AG10803 (cell line): Measurements from ENCODE around the gene PPP2R3A.
A peak's percentile ranks its signal among the peaks of the same experiment; 100 is the strongest.
"Not testable (repeated sequence)": the region's sequence is repeated elsewhere in the genome, so short reads cannot be mapped to it uniquely, and the experiment has no call there.

Source experiments
- DNase-seq: peaks from one replicate; pipeline ENCODE4 v3.0.0; 2010; ENCODE audit warnings: low read depth
- H3K4me3 ChIP-seq: 2 replicates; pipeline ENCODE4 v1.5.1; 2011; ENCODE audit warnings: mild to moderate bottlenecking, low read length, control low read depth
- CTCF ChIP-seq: conservative IDR thresholded peaks from 2 replicates; pipeline ENCODE4 v1.5.1; 2011; ENCODE audit warnings: mild to moderate bottlenecking, low read length, control low read depth, inconsistent platforms

The PPP2R3A gene

GRCh38 chr3:136070953-136071949, 105.7 kb downstream of the PPP2R3A start:
- DNase-seq, result peak; percentile 29
- H3K4me3 ChIP-seq, result no peak overlapping the region
- TF ChIP-seq CTCF, result no peak

- TF ChIP-seq CTCF, result no peak
- H3K4me3 ChIP-seq, result no peak overlapping the region
- peak; percentile 27 for DNase-seq
These were observed 109.1 kb downstream of the PPP2R3A start for GRCh38 chr3:136074546-136075170.

GRCh38 chr3:136075218-136075808, 109.8 kb downstream of the PPP2R3A start:
- peak; percentile 98 for TF ChIP-seq CTCF
- no peak overlapping the region for H3K4me3 ChIP-seq
- DNase-seq, result peak; percentile 80

- peak; percentile 70 for DNase-seq
- TF ChIP-seq CTCF, result no peak
- H3K4me3 ChIP-seq, result no peak overlapping the region
These were observed 110.3 kb downstream of the PPP2R3A start for GRCh38 chr3:136075811-136076210.

GRCh38 chr3:136078421-136079364, 113.2 kb downstream of the PPP2R3A start:
- DNase-seq, result peak; percentile 42
- no peak overlapping the region for H3K4me3 ChIP-seq
- TF ChIP-seq CTCF, result peak; percentile 71

- H3K4me3 ChIP-seq, DNase-seq: not testable (repeated sequence)
These were observed 118.3 kb downstream of the PPP2R3A start for GRCh38 chr3:136083641-136084382.

- not testable (repeated sequence) for H3K4me3 ChIP-seq, DNase-seq
These were observed 119.5 kb downstream of the PPP2R3A start for GRCh38 chr3:136085067-136085466.
